ENCODE measurements around the gene SMYD2. TPM values are rescaled to one million over a fixed set of nuclear protein-coding genes. Genes with fewer than 3 reads are reported as not detected.

SMYD2 gene
- total RNA-seq, 4 donors from 2014 or later, result 17.1 to 30.0 (median 26.2) TPM

DNA sequence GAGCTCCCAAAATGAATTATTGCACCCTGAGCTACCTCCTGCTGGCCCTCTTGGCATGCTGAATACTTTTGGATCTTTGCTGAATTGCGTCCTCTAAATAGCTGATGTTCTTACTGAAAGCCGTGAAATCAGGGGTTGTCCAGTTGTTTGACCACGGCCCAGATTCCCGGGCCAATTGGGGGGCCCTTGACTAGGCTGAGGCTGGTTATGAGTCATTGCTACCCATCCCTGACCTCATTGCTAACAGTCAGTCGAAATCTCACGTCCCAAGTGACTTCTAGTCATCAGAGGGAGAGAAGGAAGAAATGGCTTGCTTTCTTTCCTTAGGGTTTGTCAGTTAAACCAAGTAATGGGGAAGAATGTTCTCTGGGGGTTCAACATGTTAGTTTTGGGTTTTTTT lies 37.4 kb downstream of the SMYD2 start:
- TF ChIP-seq CTCF (IDR thresholded peaks at IDR 0.05), result no peak
- no peak for TF ChIP-seq POLR2A (IDR thresholded peaks at IDR 0.05)
- DNase-seq (ENCODE audit: low spot score in 2 of 2), result peak in 1 of 2 donors; percentile 39
- intact Hi-C loops (cut with DNase I; ENCODE audit: low total_unique reads), result no loop called here
- H3K4me3 ChIP-seq (ENCODE audit: low read depth, poor library complexity, severe bottlenecking), result no peak overlapping the region
- 45 to 61% methylated on average over 6 of the region's 6 CpGs for WGBS, 2 donors

- WGBS, 2 donors, result 81% methylated on average over 10 of the region's 10 CpGs
- intact Hi-C loops (cut with DNase I; ENCODE audit: low total_unique reads), result no loop called here
- DNase-seq (ENCODE audit: low spot score in 2 of 2), result peak in 1 of 2 donors; percentile 43
- no peak overlapping the region for H3K4me3 ChIP-seq (ENCODE audit: low read depth, poor library complexity, severe bottlenecking)
- TF ChIP-seq CTCF (IDR thresholded peaks at IDR 0.05), result no peak
- no peak for TF ChIP-seq POLR2A (IDR thresholded peaks at IDR 0.05)
Observed at GRCh38 chr1:214318956-214319736, 38.2 kb downstream of the SMYD2 start.

DNA sequence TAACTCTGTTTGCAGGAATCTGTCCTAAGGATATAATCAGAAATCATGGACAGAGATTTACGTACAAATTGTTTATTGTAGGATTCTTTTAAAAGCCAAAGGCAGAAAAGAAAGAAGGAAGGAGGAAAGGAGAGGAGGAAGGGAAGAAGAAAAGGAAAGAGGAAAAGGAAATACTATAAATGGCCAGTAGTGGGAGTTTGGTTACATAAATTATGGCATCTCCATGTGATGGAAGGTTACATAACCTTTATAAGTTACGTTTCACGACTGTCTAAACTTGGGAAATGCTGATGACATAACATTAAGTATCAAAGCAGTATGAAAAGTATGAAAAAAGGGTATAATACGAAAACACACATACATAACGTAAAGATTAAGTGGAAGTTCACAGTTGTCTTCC lies 39.0 kb downstream of the SMYD2 start:
- no peak for TF ChIP-seq CTCF (IDR thresholded peaks at IDR 0.05)
- no peak for TF ChIP-seq POLR2A (IDR thresholded peaks at IDR 0.05)
- H3K4me3 ChIP-seq (ENCODE audit: low read depth, poor library complexity, severe bottlenecking), result no peak overlapping the region
- intact Hi-C loops (cut with DNase I; ENCODE audit: low total_unique reads), result loop anchor here (10.0 kb wide), 1 partner anchor 1065 kb away; no protein-coding TSS in a partner anchor
- 78% methylated on average over 5 of the region's 5 CpGs for WGBS, 2 donors
- DNase-seq (ENCODE audit: low spot score in 2 of 2), result no peak

- intact Hi-C loops (cut with DNase I; ENCODE audit: low total_unique reads), result loop anchor here (10.0 kb wide), 1 partner anchor 1067 kb away; no protein-coding TSS in a partner anchor
- TF ChIP-seq CTCF (IDR thresholded peaks at IDR 0.05), result no peak
- TF ChIP-seq POLR2A (IDR thresholded peaks at IDR 0.05), result no peak
- no peak overlapping the region for H3K4me3 ChIP-seq (ENCODE audit: low read depth, poor library complexity, severe bottlenecking)
- DNase-seq (ENCODE audit: low spot score in 2 of 2), result no peak
- WGBS, 2 donors, result 86 to 87% methylated on average over 5 of the region's 5 CpGs
Observed at GRCh38 chr1:214321705-214322453, 40.9 kb downstream of the SMYD2 start.

DNA sequence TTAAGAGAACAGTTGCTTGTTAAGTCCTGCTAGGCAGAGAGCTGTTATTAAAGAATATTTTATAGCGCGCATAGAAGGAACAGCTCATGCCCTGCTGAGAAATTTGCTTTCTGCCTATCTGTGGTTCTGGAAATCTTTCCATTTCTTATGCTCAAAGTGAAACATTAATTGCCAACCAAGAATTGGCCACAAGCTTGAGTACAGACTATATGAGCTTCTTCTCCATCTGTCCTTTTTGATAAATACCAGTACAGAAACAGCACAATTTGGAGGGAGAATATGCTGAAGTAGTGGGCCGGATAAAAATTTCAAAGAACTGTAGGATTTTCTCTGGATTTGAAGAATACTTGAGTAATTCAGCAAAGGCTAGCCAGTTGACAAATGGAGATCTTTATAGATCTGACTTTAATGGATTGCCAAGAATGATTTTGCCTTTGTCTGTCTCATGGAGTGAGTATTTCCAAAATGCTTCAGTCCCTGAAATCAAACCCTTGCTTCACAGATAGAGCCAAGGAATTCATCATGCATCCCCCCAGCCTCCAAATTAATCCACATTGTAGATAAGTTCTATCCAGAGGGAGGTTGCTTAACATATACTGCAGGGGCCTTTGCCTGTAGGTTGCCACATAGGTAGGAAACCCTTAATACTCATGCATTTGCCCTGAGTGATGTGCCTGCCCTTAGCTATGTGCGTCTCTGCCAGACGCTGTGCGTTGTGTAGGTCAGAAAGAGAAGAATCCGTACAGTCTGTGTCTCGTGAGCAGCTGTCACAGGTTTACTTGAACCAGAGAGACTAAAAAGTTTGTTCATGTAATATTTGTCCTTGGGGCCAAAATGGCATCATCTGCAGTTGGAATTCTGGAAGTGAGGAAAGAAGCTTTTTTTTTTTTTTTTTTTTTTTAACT lies 44.2 kb downstream of the SMYD2 start:
- WGBS, 2 donors, result 87 to 96% methylated on average over 8 of the region's 8 CpGs
- DNase-seq (ENCODE audit: low spot score in 2 of 2), result no peak
- H3K4me3 ChIP-seq (ENCODE audit: low read depth, poor library complexity, severe bottlenecking), result no peak overlapping the region
- intact Hi-C loops (cut with DNase I; ENCODE audit: low total_unique reads), result loop anchor here (5.0 to 10.0 kb wide), 2 partner anchors 63 to 1070 kb away; no protein-coding TSS in a partner anchor
- no peak for TF ChIP-seq CTCF (IDR thresholded peaks at IDR 0.05)
- TF ChIP-seq POLR2A (IDR thresholded peaks at IDR 0.05), result no peak

Measured in lower leg skin (tissue), 4 donors.